Ascending aorta (tissue), 2 donors: ENCODE measurements around the gene ILK. TPM values are rescaled to one million over a fixed set of nuclear protein-coding genes. Genes with fewer than 3 reads are reported as not detected.

Experiments
- DNase-seq, 2 donors: peaks; one replicate each; pipeline ENCODE4 v3.0.0-alpha.2; 2019; ENCODE audit warnings: low spot score in 2 of 2
- H3K27ac ChIP-seq, 2 donors: fragments of 200-600 bp; sonication (generic); one replicate each; pipeline ENCODE4 v1.5.1; 2016 to 2017; ENCODE audit warnings: mild to moderate bottlenecking in 1 of 2
- H3K27me3 ChIP-seq: fragments of 200-600 bp; sonication (generic); one replicate; pipeline ENCODE4 v1.5.1; 2017
- H3K36me3 ChIP-seq, 2 donors: fragments of 200-600 bp; sonication (generic); one replicate each; pipeline ENCODE4 v1.5.1; 2016
- H3K4me1 ChIP-seq, 2 donors: fragments of 200-600 bp; sonication (generic); one replicate each; pipeline ENCODE4 v1.5.1; 2016 to 2017; ENCODE audit warnings: mild to moderate bottlenecking in 1 of 2
- H3K4me3 ChIP-seq, 2 donors: fragments of 200-600 bp; sonication (generic); one replicate each; pipeline ENCODE4 v1.5.1; 2016 to 2017; ENCODE audit warnings: mild to moderate bottlenecking in 1 of 2
- H3K9me3 ChIP-seq, 2 donors: fragments of 200-600 bp; sonication (generic); one replicate each; pipeline ENCODE4 v1.5.1; 2016
- CTCF ChIP-seq, 3 experiments: fragments of 200-600 bp in 2 of 3; fragments of 450-650 bp in 1 of 3; sonication (generic) in 2 of 3; IDR thresholded peaks; one replicate each; pipeline ENCODE4 v1.5.1; 2016 to 2019; ENCODE audit warnings: antibody characterized with exemption in 3 of 3, mild to moderate bottlenecking in 1 of 3, moderate library complexity in 1 of 3
- intact Hi-C: fragments of 100-400 bp; cut with DNase I; formaldehyde crosslinking; loops from one replicate; pipeline ENCODE4 v1.15.1; 2023
- total RNA-seq: library from RNA; depleted of rRNA; stranded (reverse); fragments of >200 nt; gene quantifications from one replicate; pipeline ENCODE4 v1.1.0, GENCODE V29; 2016

Gene ILK
- total RNA-seq, 1 donor from 2014 or later: 183 TPM

DNA sequence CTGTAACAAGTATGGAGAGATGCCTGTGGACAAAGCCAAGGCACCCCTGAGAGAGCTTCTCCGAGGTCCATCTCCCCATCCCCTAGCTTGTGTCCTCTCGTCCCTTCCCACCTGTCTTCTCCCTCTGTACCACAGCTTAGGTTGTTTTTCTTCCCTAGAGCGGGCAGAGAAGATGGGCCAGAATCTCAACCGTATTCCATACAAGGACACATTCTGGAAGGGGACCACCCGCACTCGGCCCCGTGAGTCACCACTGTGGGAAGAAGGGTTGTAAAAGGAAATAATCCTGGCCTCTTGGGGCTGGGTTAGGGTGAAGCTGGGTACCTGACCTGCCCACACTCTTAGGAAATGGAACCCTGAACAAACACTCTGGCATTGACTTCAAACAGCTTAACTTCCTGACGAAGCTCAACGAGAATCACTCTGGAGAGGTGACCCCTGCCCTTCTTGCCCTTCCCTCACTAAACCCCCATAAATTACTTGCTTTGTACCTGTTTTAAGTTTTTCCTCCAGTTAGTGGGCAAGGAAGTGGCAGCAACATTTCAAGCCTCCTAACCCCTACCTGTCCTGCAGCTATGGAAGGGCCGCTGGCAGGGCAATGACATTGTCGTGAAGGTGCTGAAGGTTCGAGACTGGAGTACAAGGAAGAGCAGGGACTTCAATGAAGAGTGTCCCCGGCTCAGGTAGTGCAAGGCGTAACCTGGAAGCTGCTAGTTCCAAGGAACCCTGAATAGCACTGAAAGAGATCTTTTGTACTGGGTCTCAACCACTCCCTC lies 5.3 kb downstream of the ILK start:
- H3K4me3 ChIP-seq: peak overlapping the region in 1 of 2 donors; percentile 95
- no peaks in the 10 kb centered on the region for H3K27me3 ChIP-seq
- DNase-seq: peak in 1 of 2 donors; percentile 76
- H3K4me1 ChIP-seq: peaks cover 25 to 46% of the 10 kb centered on the region in 2 donors
- H3K9me3 ChIP-seq: no peaks in the 10 kb centered on the region
- intact Hi-C loops: loop anchor here (10.0 kb wide), 1 partner anchor 1376 kb away; the partner anchor contains the start of gene EIF3F
- H3K36me3 ChIP-seq: peaks cover 34 to 39% of the 10 kb centered on the region in 2 donors
- no peak for TF ChIP-seq CTCF (IDR thresholded peaks at IDR 0.05)
- peak overlapping the region; percentile 95 to 97 for H3K27ac ChIP-seq

GRCh38 chr11:6609502-6610015 lies 6.0 kb downstream of the ILK start:
- no peak for TF ChIP-seq CTCF (IDR thresholded peaks at IDR 0.05)
- H3K27ac ChIP-seq: peak overlapping the region; percentile 95 to 97
- H3K4me1 ChIP-seq: peaks cover 25 to 46% of the 10 kb centered on the region in 2 donors
- DNase-seq: no peak
- peak overlapping the region in 1 of 2 donors; percentile 95 for H3K4me3 ChIP-seq
- H3K9me3 ChIP-seq: no peaks in the 10 kb centered on the region
- intact Hi-C loops: loop anchor here (5.0 to 10.0 kb wide), 3 partner anchors 292 to 1375 kb away; partner anchors contain the start of genes CNGA4 and EIF3F
- H3K36me3 ChIP-seq: peaks cover 34 to 39% of the 10 kb centered on the region in 2 donors
- no peaks in the 10 kb centered on the region for H3K27me3 ChIP-seq

GRCh38 chr11:6610591-6610990 lies 7.0 kb downstream of the ILK start:
- peaks cover 25 to 46% of the 10 kb centered on the region in 2 donors for H3K4me1 ChIP-seq

GRCh38 chr11:6611092-6611962 lies 7.8 kb downstream of the ILK start:
- peaks cover 23 to 42% of the 10 kb centered on the region in 2 donors for H3K4me1 ChIP-seq
- H3K36me3 ChIP-seq: peaks cover 45 to 56% of the 10 kb centered on the region in 2 donors
- TF ChIP-seq CTCF (IDR thresholded peaks at IDR 0.05): peak in 1 of 3 experiments; percentile 3

More at GRCh38 chr11:6610591-6610990, 7.0 kb downstream of the ILK start:
- Histone ChIP-seq H3K9me3 (no peaks in the 10 kb centered on the region), H3K36me3 (peaks cover 43 to 50% of the 10 kb centered on the region in 2 donors), H3K27me3 (no peaks in the 10 kb centered on the region), H3K4me3 (peak overlapping the region in 1 of 2 donors; percentile 95), H3K27ac (peak overlapping the region; percentile 95 to 97)
- TF ChIP-seq CTCF (IDR thresholded peaks at IDR 0.05): no peak
- no peak for DNase-seq
- intact Hi-C loops: loop anchor here (5.0 kb wide), 2 partner anchors 293 to 373 kb away; partner anchors contain the start of gene CNGA4

GRCh38 chr11:6611963-6612212 lies 8.3 kb downstream of the ILK start:
- no peak for TF ChIP-seq CTCF (IDR thresholded peaks at IDR 0.05)
- no peaks in the 10 kb centered on the region for H3K9me3 ChIP-seq
- H3K27ac ChIP-seq: peak overlapping the region; percentile 95 to 97
- DNase-seq: no peak
- peaks cover 19 to 38% of the 10 kb centered on the region in 2 donors for H3K4me1 ChIP-seq
- no peaks in the 10 kb centered on the region for H3K27me3 ChIP-seq
- intact Hi-C loops: loop anchor here (2.0 to 5.0 kb wide), 3 partner anchors 43 to 375 kb away; partner anchors contain the start of genes CNGA4 and DCHS1
- H3K4me3 ChIP-seq: peak overlapping the region; percentile 76 to 95
- peaks cover 45 to 56% of the 10 kb centered on the region in 2 donors for H3K36me3 ChIP-seq

More at GRCh38 chr11:6611092-6611962, 7.8 kb downstream of the ILK start:
- intact Hi-C loops: loop anchor here (5.0 kb wide), 2 partner anchors 294 to 374 kb away; partner anchors contain the start of gene CNGA4
- no peaks in the 10 kb centered on the region for H3K9me3 ChIP-seq
- H3K4me3 ChIP-seq: peak overlapping the region; percentile 76 to 95
- peak overlapping the region; percentile 95 to 97 for H3K27ac ChIP-seq
- H3K27me3 ChIP-seq: no peaks in the 10 kb centered on the region
- peak in 1 of 2 donors; percentile 79 for DNase-seq
